OCI-LY1 (cell line): ENCODE results near the gene FGGY.

Experiments used
- H2AFZ ChIP-seq: fragments of 200-600 bp; sonication (generic), shearing (Covaris generic); 2 replicates; pipeline ENCODE4 v1.6.0; 2014; ENCODE audit warnings: antibody characterized with exemption, mild to moderate bottlenecking, low read length
- H3F3A ChIP-seq: fragments of 200-600 bp; sonication (generic), shearing (Covaris generic); 2 replicates; pipeline ENCODE4 v1.6.0; 2014; ENCODE audit warnings: mild to moderate bottlenecking, antibody characterized with exemption, low read length, moderate library complexity; ENCODE audit not compliant: insufficient read depth
- H3K27ac ChIP-seq: fragments of 200-600 bp; sonication (generic); 2 replicates; pipeline ENCODE4 v1.5.1; 2014; ENCODE audit warnings: low read length, mixed run types, mild to moderate bottlenecking, low read depth; ENCODE audit not compliant: poor library complexity, severe bottlenecking
- H3K27me3 ChIP-seq: fragments of 200-600 bp; sonication (generic); 2 replicates; pipeline ENCODE4 v1.6.0; 2014; ENCODE audit warnings: antibody characterized with exemption, mild to moderate bottlenecking, low read length, moderate library complexity; ENCODE audit not compliant: insufficient read depth
- H3K36me3 ChIP-seq: fragments of 200-600 bp; sonication (generic); 2 replicates; pipeline ENCODE4 v1.6.1; 2014; ENCODE audit warnings: mild to moderate bottlenecking, antibody characterized with exemption, low read length, moderate library complexity, mixed read lengths; ENCODE audit not compliant: insufficient read depth
- H3K4me1 ChIP-seq: fragments of 200-600 bp; sonication (generic); 2 replicates; pipeline ENCODE4 v1.5.1; 2014; ENCODE audit warnings: mild to moderate bottlenecking, low read length, moderate library complexity; ENCODE audit not compliant: insufficient read depth, severe bottlenecking
- H3K4me2 ChIP-seq: fragments of 200-600 bp; sonication (generic), shearing (Covaris generic); 2 replicates; pipeline ENCODE4 v1.6.1; 2014; ENCODE audit warnings: low read length
- H3K4me3 ChIP-seq: fragments of 200-600 bp; sonication (generic); 2 replicates; pipeline ENCODE4 v1.5.1; 2014; ENCODE audit warnings: low read length, low read depth, mild to moderate bottlenecking, mixed read lengths; ENCODE audit not compliant: poor library complexity, severe bottlenecking
- H3K79me2 ChIP-seq: fragments of 200-600 bp; shearing (Covaris generic); 2 replicates; pipeline ENCODE4 v1.6.1; 2016; ENCODE audit warnings: mixed run types, low read length, mixed read lengths; ENCODE audit not compliant: insufficient read depth
- H3K9ac ChIP-seq: fragments of 200-600 bp; sonication (generic), shearing (Covaris generic); 2 replicates; pipeline ENCODE4 v1.6.1; 2014; ENCODE audit warnings: mild to moderate bottlenecking, low read length, mixed read lengths
- H3K9me2 ChIP-seq: fragments of 200-600 bp; sonication (generic), shearing (Covaris generic); 2 replicates; pipeline ENCODE4 v1.6.1; 2014; ENCODE audit warnings: low read depth, mild to moderate bottlenecking, low read length, mixed read lengths
- H3K9me3 ChIP-seq: fragments of 200-600 bp; shearing (Covaris generic); 2 replicates; pipeline ENCODE4 v1.6.1; 2014; ENCODE audit warnings: low read length, mixed read lengths
- H4K20me1 ChIP-seq: fragments of 200-600 bp; sonication (generic), shearing (Covaris generic); 2 replicates; pipeline ENCODE4 v1.6.0; 2016; ENCODE audit warnings: mild to moderate bottlenecking, low read length; ENCODE audit not compliant: insufficient read depth
- CTCF ChIP-seq: fragments of 200-600 bp; sonication (generic), shearing (Covaris generic); IDR thresholded peaks from 2 replicates; pipeline ENCODE4 v1.5.1; 2017; ENCODE audit warnings: mild to moderate bottlenecking, antibody characterized with exemption, low read length, moderate library complexity, mixed read lengths
- EZH2 ChIP-seq: fragments of 200-600 bp; sonication (generic), shearing (Covaris generic); IDR thresholded peaks from 2 replicates; pipeline ENCODE4 v1.8.0; 2017; ENCODE audit warnings: borderline replicate concordance, mixed run types, mild to moderate bottlenecking, antibody characterized with exemption, low read length, moderate library complexity, mixed read lengths

The FGGY gene

DNA sequence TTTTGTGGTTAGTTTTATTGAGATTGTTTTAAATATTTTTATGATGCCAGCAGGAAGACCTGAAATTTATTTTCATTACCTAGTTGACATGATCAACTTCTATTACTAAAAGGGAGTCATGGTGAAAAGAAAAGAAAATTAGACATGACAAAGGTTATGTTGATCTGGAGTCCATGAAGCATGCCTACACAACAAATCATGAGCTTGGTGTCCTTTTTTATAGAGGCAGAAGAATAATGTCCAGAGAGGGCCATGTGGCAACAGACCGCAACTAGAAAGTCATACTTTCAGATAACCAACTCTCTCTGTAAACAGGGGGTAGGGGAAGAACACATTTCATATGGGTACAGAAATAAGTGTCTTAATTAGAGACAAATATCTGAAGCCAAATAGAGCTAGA lies 342.4 kb downstream of the FGGY start:
- H3K36me3 ChIP-seq = no peaks in the 10 kb centered on the region
- TF ChIP-seq CTCF (no peak), EZH2 (no peak)

DNA sequence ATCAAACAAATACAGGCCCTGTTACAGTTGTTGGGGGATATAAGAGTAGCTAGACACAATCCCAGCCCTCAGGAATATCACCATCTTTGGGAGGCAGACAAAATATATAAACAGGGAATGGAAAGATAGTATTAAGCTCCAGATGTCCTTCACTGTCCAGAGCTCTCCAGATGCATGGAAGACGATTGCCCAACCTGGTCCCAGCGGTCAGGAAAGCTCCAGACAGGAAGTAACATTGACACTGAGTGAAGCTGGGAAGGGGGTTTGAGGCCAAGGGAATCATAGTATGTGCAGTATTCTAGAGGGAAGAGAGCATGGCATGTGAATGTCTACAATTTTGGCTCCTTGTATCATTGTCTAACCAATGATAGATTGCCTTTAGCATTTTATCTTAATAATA lies 344.0 kb downstream of the FGGY start:
- H3K9ac ChIP-seq = no peak overlapping the region
- no peaks in the 10 kb centered on the region for H3K79me2 ChIP-seq
- H3K27ac ChIP-seq = no peak overlapping the region
- H3K9me2 ChIP-seq = no peaks in the 10 kb centered on the region
- H3K27me3 ChIP-seq = no peaks in the 10 kb centered on the region
- H3K4me1 ChIP-seq = no peaks in the 10 kb centered on the region
- no peaks in the 10 kb centered on the region for H3F3A ChIP-seq
- no peak overlapping the region for H3K4me3 ChIP-seq
- no peak for TF ChIP-seq CTCF
- no peak for TF ChIP-seq EZH2
- H2AFZ ChIP-seq = no peak overlapping the region
- H3K4me2 ChIP-seq = no peak overlapping the region
- no peaks in the 10 kb centered on the region for H3K36me3 ChIP-seq
- H3K9me3 ChIP-seq = no peaks in the 10 kb centered on the region
- H4K20me1 ChIP-seq = no peaks in the 10 kb centered on the region

More for the DNA sequence above, 342.4 kb downstream of the FGGY start:
- Histone ChIP-seq H3K4me2 (no peak overlapping the region), H2AFZ (no peak overlapping the region), H3F3A (no peaks in the 10 kb centered on the region), H3K9me3 (no peaks in the 10 kb centered on the region), H4K20me1 (no peaks in the 10 kb centered on the region), H3K9ac (no peak overlapping the region), H3K27ac (no peak overlapping the region), H3K27me3 (no peaks in the 10 kb centered on the region), H3K9me2 (no peaks in the 10 kb centered on the region), H3K4me1 (no peaks in the 10 kb centered on the region), H3K79me2 (no peaks in the 10 kb centered on the region), H3K4me3 (no peak overlapping the region)

DNA sequence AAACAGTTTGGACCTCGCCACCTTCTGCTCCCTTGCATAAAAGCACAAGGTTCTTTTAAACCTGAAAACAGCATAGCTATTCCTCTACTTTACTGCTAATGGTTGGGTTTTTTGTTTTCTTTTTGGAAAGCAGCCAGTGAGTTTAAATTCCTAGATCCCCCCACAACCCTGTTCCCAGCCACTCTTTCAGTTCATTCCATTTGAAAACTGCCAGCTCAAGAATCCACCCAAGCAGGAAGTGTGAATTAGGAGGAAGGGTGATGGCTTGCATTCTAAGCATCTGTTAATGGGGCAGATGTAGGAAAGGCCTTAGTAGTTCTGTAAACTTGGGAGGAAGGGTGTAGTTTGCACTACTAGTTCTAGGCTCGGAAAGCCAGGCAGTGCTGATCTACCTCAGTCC lies 344.9 kb downstream of the FGGY start:
- no peak for TF ChIP-seq CTCF
- no peak for TF ChIP-seq EZH2
- no peaks in the 10 kb centered on the region for H3K79me2 ChIP-seq
- no peaks in the 10 kb centered on the region for H3K9me3 ChIP-seq
- no peak overlapping the region for H3K9ac ChIP-seq
- H3K36me3 ChIP-seq = no peaks in the 10 kb centered on the region
- H3K4me1 ChIP-seq = no peaks in the 10 kb centered on the region
- H3K9me2 ChIP-seq = no peaks in the 10 kb centered on the region
- H4K20me1 ChIP-seq = no peaks in the 10 kb centered on the region
- H3K4me2 ChIP-seq = no peak overlapping the region
- no peak overlapping the region for H3K4me3 ChIP-seq
- no peak overlapping the region for H3K27ac ChIP-seq
- H3K27me3 ChIP-seq = no peaks in the 10 kb centered on the region
- H2AFZ ChIP-seq = no peak overlapping the region
- no peaks in the 10 kb centered on the region for H3F3A ChIP-seq
